ENCODE measurements around the gene MICAL3. TPM values are rescaled to one million over a fixed set of nuclear protein-coding genes. Genes with fewer than 3 reads are reported as not detected.

MICAL3 gene
- polyA plus RNA-seq, 3 donors, result 0.23 to 0.84 TPM; not detected in 1

DNA sequence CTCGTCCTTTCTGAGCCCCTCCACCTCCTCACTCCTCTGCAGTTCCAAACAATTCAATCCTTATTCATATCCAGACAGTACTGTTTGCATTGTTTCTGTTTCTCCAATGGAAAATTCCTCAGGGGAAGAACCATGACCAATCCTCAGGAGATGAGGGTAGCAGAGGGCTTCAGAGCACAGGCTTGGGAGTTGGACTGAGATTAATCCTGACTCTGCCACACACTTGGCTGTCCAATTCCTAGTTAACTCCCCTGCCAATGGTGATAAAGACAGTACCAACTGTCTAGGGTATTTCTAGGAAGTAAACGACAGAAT lies 58.0 kb downstream of the MICAL3 start:
- intact Hi-C loops (cut with micrococcal nuclease), result no loop called here
- Histone ChIP-seq H2AFZ (ENCODE audit: insufficient read depth, low read depth, low read length, poor library complexity, severe bottlenecking) (no peak overlapping the region), H3K27ac (ENCODE audit: low read depth in 1 of 2, low read length in 2 of 2) (no peak overlapping the region), H3K9me3 (replicated peaks in 1 of 2; ENCODE audit: control insufficient read depth in 1 of 2, insufficient read depth in 1 of 2, low read length in 2 of 2) (no peaks in the 10 kb centered on the region), H4K20me1 (ENCODE audit: insufficient read depth, low read length) (no peaks in the 10 kb centered on the region), H3K36me3 (replicated peaks in 1 of 2; ENCODE audit: control insufficient read depth in 1 of 2, insufficient read depth in 2 of 2, low read length in 2 of 2) (no peaks in the 10 kb centered on the region), H3K4me2 (replicated peaks; ENCODE audit: extremely low read depth, low read length, poor library complexity, severe bottlenecking) (no peak overlapping the region), H3K9ac (ENCODE audit: insufficient read depth, low read length, poor library complexity, severe bottlenecking) (no peak overlapping the region), H3K27me3 (ENCODE audit: control insufficient read depth in 2 of 2, insufficient read depth in 2 of 2, low read length in 2 of 2) (no peaks in the 10 kb centered on the region), H3K79me2 (ENCODE audit: insufficient read depth, low read length) (no peaks in the 10 kb centered on the region), H3K4me1 (ENCODE audit: control insufficient read depth in 1 of 2, insufficient read depth in 2 of 2, low read length in 2 of 2) (no peaks in the 10 kb centered on the region), H3K4me3 (replicated peaks in 1 of 3; ENCODE audit: low read depth in 2 of 3, low read length in 3 of 3) (no peak overlapping the region)
- TF ChIP-seq, protein P1, sequence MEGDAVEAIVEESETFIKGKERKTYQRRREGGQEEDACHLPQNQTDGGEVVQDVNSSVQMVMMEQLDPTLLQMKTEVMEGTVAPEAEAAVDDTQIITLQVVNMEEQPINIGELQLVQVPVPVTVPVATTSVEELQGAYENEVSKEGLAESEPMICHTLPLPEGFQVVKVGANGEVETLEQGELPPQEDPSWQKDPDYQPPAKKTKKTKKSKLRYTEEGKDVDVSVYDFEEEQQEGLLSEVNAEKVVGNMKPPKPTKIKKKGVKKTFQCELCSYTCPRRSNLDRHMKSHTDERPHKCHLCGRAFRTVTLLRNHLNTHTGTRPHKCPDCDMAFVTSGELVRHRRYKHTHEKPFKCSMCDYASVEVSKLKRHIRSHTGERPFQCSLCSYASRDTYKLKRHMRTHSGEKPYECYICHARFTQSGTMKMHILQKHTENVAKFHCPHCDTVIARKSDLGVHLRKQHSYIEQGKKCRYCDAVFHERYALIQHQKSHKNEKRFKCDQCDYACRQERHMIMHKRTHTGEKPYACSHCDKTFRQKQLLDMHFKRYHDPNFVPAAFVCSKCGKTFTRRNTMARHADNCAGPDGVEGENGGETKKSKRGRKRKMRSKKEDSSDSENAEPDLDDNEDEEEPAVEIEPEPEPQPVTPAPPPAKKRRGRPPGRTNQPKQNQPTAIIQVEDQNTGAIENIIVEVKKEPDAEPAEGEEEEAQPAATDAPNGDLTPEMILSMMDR (IDR thresholded peaks at IDR 0.05), result no peak
- H3K4me3 Mint-ChIP-seq, result no peak overlapping the region
- H3K36me3 Mint-ChIP-seq, result no peaks in the 10 kb centered on the region
- H3K27me3 Mint-ChIP-seq (ENCODE audit: low read depth in 3 of 3), result no peaks in the 10 kb centered on the region
- no peaks in the 10 kb centered on the region for H3K4me1 Mint-ChIP-seq
- 100% methylated on average over 1 of the region's 2 CpGs for WGBS (ENCODE audit: insufficient coverage)
- DNase-seq, result no peak
- no peak overlapping the region for H3K27ac Mint-ChIP-seq
- no peaks in the 10 kb centered on the region for H3K9me3 Mint-ChIP-seq

DNA sequence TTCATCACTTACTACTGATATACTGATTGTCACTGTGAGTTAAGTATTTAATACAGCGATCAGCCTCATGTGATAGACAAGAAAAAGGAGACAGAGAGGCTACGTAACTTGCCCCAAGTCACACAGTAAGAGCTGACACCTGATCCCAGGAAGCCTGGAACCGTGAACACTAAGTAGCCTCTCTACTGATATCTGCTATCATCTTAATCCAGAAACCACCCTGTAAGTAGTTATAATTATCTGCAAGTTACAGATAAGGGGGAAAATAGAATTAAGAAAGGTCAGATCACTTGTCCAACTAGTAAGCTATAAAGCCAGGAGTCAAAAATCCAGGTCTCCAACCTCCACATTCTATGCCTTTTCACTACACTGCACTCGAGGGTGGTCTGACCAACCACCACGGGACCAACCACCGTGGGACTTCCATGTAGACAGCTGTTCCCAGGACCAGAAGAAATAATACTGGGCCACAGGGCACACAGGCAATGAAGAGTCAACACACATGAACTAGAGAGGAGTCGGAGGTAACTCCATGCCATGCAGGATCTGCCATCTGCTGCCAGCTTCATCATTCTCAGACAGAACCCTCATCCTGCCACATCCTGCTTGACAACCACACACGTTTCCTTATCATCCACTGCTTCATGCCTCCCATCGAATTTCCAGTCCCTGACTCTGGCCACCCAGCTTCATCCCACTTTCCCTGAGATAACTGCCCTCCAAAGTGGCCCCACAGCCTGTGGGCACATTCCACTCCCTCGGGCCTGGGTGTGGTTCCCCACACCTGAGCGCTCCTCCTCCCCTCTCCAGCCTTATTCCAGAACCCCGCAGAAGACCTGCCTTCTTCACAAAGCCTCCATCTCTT lies 58.6 kb downstream of the MICAL3 start:
- no peaks in the 10 kb centered on the region for H3K9me3 Mint-ChIP-seq
- H3K36me3 ChIP-seq (replicated peaks in 1 of 2; ENCODE audit: control insufficient read depth in 1 of 2, insufficient read depth in 2 of 2, low read length in 2 of 2), result no peaks in the 10 kb centered on the region
- TF ChIP-seq, protein P1 (IDR thresholded peaks at IDR 0.05), result no peak
- H3K4me2 ChIP-seq (replicated peaks; ENCODE audit: extremely low read depth, low read length, poor library complexity, severe bottlenecking), result no peak overlapping the region
- H3K36me3 Mint-ChIP-seq, result no peaks in the 10 kb centered on the region
- no peaks in the 10 kb centered on the region for H3K9me3 ChIP-seq (replicated peaks in 1 of 2; ENCODE audit: control insufficient read depth in 1 of 2, insufficient read depth in 1 of 2, low read length in 2 of 2)
- 56% methylated on average over 9 of the region's 12 CpGs for WGBS (ENCODE audit: insufficient coverage)
- no peak overlapping the region for H2AFZ ChIP-seq (ENCODE audit: insufficient read depth, low read depth, low read length, poor library complexity, severe bottlenecking)
- H3K4me1 ChIP-seq (ENCODE audit: control insufficient read depth in 1 of 2, insufficient read depth in 2 of 2, low read length in 2 of 2), result no peaks in the 10 kb centered on the region
- H3K27ac ChIP-seq (ENCODE audit: low read depth in 1 of 2, low read length in 2 of 2), result no peak overlapping the region
- H4K20me1 ChIP-seq (ENCODE audit: insufficient read depth, low read length), result no peaks in the 10 kb centered on the region
- intact Hi-C loops (cut with micrococcal nuclease), result no loop called here
- no peaks in the 10 kb centered on the region for H3K4me1 Mint-ChIP-seq
- H3K79me2 ChIP-seq (ENCODE audit: insufficient read depth, low read length), result no peaks in the 10 kb centered on the region
- H3K4me3 Mint-ChIP-seq, result no peak overlapping the region
- H3K27ac Mint-ChIP-seq, result no peak overlapping the region
- H3K27me3 ChIP-seq (ENCODE audit: control insufficient read depth in 2 of 2, insufficient read depth in 2 of 2, low read length in 2 of 2), result no peaks in the 10 kb centered on the region
- no peaks in the 10 kb centered on the region for H3K27me3 Mint-ChIP-seq (ENCODE audit: low read depth in 3 of 3)
- H3K9ac ChIP-seq (ENCODE audit: insufficient read depth, low read length, poor library complexity, severe bottlenecking), result no peak overlapping the region
- no peak overlapping the region for H3K4me3 ChIP-seq (replicated peaks in 1 of 3; ENCODE audit: low read depth in 2 of 3, low read length in 3 of 3)
- no peak for DNase-seq

Measured in CD14-positive monocyte (primary cell).